ENCODE results near the gene NLRP12. TPM values are rescaled to one million over a fixed set of nuclear protein-coding genes. Genes with fewer than 3 reads are reported as not detected.
A peak's percentile ranks its signal among the peaks of the same experiment; 100 is the strongest.
"Not testable (repeated sequence)": the region's sequence is repeated elsewhere in the genome, so short reads cannot be mapped to it uniquely, and the experiment has no call there.

NLRP12 gene
- total RNA-seq, 1 experiment from 2014 or later = not detected

- in situ Hi-C loops (cut with HindIII; ENCODE audit: low sequenced_read_pairs); DNase-seq (ENCODE audit: low spot score): not testable (repeated sequence)
These were observed 16.1 kb upstream of the NLRP12 start for GRCh38 chr19:53840241-53840640.

DNA sequence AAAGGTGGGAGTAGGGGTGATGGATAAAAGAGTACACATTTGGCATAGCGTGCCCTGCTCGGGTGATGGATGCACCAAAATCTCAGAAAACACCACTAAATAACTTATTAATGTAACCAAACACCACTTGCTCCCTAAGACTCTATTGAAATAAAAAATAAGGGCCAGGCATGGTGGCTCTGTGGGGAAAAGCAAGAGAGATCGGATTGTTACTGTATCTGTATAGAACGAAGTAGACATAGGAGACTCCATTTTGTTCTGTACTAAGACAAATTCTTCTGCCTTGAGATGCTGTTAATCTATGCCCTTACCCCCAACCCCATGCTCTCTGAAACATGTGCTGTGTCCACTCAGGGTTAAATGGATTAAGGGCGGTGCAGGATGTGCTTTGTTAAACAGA is 14.3 kb upstream of the NLRP12 start:
- in situ Hi-C loops (cut with HindIII; ENCODE audit: low sequenced_read_pairs); DNase-seq (ENCODE audit: low spot score): not testable (repeated sequence)

GRCh38 chr19:53832861-53833260 is 8.7 kb upstream of the NLRP12 start:
- in situ Hi-C loops (cut with HindIII; ENCODE audit: low sequenced_read_pairs); DNase-seq (ENCODE audit: low spot score): not testable (repeated sequence)

DNA sequence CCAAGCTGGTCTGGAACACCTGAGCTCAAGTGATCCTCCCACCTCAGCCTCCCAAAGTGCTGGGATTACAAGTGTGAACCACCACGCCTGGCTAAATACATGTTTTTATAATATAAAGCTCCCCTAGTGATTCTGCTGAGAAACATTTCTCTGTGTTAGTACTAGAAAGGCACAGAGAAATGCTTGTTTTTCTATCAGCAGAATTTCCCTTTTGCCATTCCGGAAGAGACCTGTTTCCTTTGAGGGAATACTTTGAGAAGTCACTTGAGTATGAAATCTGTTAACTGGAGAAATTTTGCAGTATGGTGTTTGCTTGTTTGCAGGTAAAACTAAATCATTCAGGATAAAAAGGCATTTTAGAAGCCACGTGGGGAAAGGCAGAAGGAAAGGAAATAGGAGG is 4.4 kb upstream of the NLRP12 start:
- in situ Hi-C loops (cut with HindIII; ENCODE audit: low sequenced_read_pairs) = no loop called here
- DNase-seq (ENCODE audit: low spot score) = no peak

DNA sequence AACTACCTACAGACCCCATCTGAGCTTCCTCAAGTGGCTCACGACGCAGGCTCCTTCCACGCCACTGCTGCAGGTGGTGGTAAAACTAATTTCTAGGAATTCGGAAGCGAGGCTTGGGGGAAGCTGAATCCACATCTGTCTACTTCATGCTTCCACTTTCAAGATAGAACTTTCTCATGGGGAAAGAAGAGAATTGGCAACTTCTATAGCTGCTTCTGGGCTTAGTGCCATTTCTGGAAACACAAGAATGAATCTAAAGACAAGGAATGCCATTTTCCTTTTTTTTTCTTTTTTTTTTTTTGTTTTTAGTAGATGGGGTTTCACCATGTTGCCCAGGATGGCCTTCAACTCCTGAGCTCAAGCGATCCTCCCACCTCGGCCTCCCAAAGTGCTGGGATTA is 2.8 kb upstream of the NLRP12 start:
- in situ Hi-C loops (cut with HindIII; ENCODE audit: low sequenced_read_pairs) = no loop called here
- no peak for DNase-seq (ENCODE audit: low spot score)

DNA sequence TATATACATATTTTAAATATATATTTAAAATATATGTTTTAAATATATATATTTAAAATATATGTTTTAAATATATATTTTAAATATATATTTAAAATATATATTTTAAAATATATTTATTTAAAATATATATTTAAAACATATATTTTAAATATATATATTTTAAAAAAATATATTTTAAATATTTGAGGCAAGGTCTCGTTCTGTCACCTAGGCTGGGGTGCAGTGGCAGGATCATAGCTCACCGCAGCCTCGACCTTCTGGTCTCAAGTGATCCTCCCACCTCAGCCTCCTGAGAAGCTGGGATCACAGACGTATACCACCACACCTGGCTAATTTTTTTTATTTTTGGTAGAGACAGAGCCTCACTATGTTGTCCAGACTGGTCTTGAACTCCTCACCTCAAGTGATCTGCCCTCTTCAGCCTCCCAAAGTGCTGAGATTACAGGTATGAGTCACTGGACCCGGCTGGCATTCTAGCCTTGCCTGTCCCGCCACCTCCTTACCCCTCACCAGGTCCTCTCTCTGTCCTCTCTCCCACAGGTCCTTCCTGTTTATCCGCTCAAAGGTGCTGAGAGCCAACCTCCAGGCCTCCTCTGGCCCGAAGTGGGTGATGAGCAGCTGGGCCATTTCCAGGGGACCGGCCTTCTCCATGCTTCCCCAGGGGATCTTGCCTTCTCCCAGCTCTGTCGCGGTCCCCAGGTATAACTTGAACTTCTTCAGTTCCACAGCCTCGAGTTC is 564 bp downstream of the NLRP12 start:
- in situ Hi-C loops (cut with HindIII; ENCODE audit: low sequenced_read_pairs) = no loop called here
- DNase-seq (ENCODE audit: low spot score) = no peak

GRCh38 chr19:53819861-53820260 is 4.3 kb downstream of the NLRP12 start:
- DNase-seq (ENCODE audit: low spot score) = no peak
- in situ Hi-C loops (cut with HindIII; ENCODE audit: low sequenced_read_pairs) = no loop called here

- no peak for DNase-seq (ENCODE audit: low spot score)
- in situ Hi-C loops (cut with HindIII; ENCODE audit: low sequenced_read_pairs) = no loop called here
These were observed 5.4 kb downstream of the NLRP12 start for GRCh38 chr19:53818756-53819155.

GRCh38 chr19:53813996-53814395 is 10.1 kb downstream of the NLRP12 start:
- in situ Hi-C loops (cut with HindIII; ENCODE audit: low sequenced_read_pairs) = no loop called here
- DNase-seq (ENCODE audit: low spot score) = no peak

DNA sequence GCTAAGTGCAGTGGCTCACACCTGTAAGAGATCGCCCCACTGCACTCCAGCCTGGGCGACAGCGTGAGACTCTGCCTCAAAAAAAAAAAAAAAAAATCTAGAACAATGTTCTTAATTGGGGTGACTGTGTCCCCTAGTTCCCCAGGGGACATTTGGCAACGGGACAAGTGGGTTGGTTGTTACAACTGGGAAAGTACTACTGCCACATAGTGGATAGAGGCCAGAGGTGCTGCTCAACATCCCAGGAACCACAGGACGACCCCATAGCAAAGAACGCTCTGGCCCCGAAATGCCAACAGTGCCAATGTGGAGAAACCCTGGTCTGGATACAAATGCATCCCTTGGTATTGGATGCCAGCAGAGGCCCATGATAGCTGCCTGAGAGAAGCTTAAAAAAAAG is 11.8 kb downstream of the NLRP12 start:
- no peak for DNase-seq (ENCODE audit: low spot score)
- in situ Hi-C loops (cut with HindIII; ENCODE audit: low sequenced_read_pairs) = no loop called here

- no peak for DNase-seq (ENCODE audit: low spot score)
- in situ Hi-C loops (cut with HindIII; ENCODE audit: low sequenced_read_pairs) = no loop called here
These were observed 13.2 kb downstream of the NLRP12 start for GRCh38 chr19:53810891-53811290.

GRCh38 chr19:53810187-53810546 is 13.9 kb downstream of the NLRP12 start:
- no peak for DNase-seq (ENCODE audit: low spot score)
- in situ Hi-C loops (cut with HindIII; ENCODE audit: low sequenced_read_pairs) = no loop called here

DNA sequence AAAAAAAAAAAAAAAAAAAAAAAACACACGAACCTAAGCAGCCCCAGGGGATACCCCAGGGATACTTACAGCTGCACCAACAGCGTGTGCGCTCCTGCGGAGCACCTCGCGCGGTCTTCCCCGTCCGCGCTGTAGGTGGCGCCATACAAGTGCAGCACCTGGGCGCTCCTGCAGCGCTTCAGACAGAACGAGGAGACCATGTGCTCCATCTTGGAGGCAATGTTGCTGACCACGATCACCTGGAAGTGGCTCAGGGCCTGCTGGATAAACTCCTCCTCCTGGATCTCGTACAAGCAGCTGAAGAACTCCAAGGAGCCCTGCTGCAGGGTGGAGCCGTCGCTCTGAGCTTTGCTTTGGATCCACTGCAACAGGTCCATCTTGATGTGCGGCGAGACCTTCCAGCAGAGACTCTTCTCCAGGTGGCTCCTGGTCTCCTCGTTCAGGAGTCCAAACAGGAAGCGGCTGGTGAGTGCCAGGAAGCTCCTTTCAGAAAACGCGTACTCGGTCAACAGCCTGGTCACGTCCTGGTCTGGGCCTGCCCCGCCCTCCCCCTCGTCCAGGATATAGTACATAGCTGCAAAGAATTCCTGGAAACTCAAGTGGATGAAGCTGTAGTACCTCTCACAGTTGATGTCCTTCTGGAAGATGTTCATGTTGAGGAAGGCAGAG is 14.5 kb downstream of the NLRP12 start:
- in situ Hi-C loops (cut with HindIII; ENCODE audit: low sequenced_read_pairs) = no loop called here
- DNase-seq (ENCODE audit: low spot score) = no peak

- in situ Hi-C loops (cut with HindIII; ENCODE audit: low sequenced_read_pairs) = no loop called here
- peak; percentile 12 for DNase-seq (ENCODE audit: low spot score)
These were observed 15.4 kb downstream of the NLRP12 start for GRCh38 chr19:53808710-53809125.

DNA sequence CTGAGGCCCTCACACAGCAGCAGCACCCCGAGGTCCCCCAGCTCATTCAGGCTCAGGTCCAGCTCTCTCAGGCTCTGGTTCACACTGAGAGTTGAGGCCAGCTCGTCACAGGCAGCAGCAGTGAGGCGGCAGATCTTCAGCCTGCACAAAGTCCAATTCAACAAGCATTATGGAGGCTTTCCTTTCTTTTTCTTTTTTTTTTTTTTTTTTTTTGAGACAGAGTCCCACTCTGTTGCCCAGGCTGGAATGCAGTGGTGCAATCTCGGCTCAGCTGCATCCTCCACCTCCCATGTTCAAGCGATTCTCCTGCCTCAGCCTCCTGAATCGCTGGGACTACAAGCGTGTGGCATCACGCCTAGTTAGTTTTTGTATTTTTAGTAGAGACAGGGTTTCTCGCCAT is 22.9 kb downstream of the NLRP12 start:
- no peak for DNase-seq (ENCODE audit: low spot score)
- in situ Hi-C loops (cut with HindIII; ENCODE audit: low sequenced_read_pairs) = no loop called here

GRCh38 chr19:53795019-53795418 is 29.1 kb downstream of the NLRP12 start:
- DNase-seq (ENCODE audit: low spot score) = no peak

GRCh38 chr19:53792721-53793433 is 31.2 kb downstream of the NLRP12 start:
- peak; percentile 82 for DNase-seq (ENCODE audit: low spot score)
- in situ Hi-C loops (cut with HindIII; ENCODE audit: low sequenced_read_pairs) = no loop called here

More at GRCh38 chr19:53795019-53795418, 29.1 kb downstream of the NLRP12 start:
- in situ Hi-C loops (cut with HindIII; ENCODE audit: low sequenced_read_pairs) = no loop called here

GRCh38 chr19:53789708-53790678 is 34.1 kb downstream of the NLRP12 start:
- in situ Hi-C loops (cut with HindIII; ENCODE audit: low sequenced_read_pairs) = no loop called here
- DNase-seq (ENCODE audit: low spot score) = no peak

DNA sequence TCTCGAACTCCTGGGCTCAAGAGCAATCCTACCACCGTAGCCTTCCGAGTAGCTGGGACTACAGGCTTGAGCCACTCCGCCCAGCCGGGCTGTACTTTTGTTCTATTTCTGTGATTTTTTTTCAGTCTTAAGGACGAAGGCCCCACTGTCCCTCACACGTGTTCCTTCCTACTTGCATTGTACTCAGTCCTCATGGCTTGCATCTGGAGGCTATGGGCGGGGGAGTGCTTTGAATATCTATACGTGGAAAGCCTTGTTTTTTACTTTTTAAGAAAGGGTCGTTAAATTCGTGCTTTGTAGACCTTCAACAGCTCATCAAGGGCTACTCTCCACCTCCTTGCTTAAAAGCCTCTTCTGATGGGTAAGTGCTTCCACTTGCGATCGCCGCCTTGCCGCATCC is 36.8 kb downstream of the NLRP12 start:
- DNase-seq (ENCODE audit: low spot score) = no peak
- in situ Hi-C loops (cut with HindIII; ENCODE audit: low sequenced_read_pairs) = no loop called here
